DOHH2 (cell line): ENCODE results near the gene NLRP7.
A peak's percentile ranks its signal among the peaks of the same experiment; 100 is the strongest.
"Not testable (repeated sequence)": the region's sequence is repeated elsewhere in the genome, so short reads cannot be mapped to it uniquely, and the experiment has no call there.

Experiments
- H3F3A ChIP-seq: fragments of 200-600 bp; sonication (generic), shearing (Covaris generic); 2 replicates; pipeline ENCODE4 v1.6.0; 2016; ENCODE audit warnings: antibody characterized with exemption, mild to moderate bottlenecking; ENCODE audit not compliant: control insufficient read depth, insufficient read depth
- H3K27ac ChIP-seq: fragments of 200-600 bp; sonication (generic); 2 replicates; pipeline ENCODE4 v1.5.1; 2014; ENCODE audit warnings: low read depth, mild to moderate bottlenecking, low read length, moderate library complexity
- H3K27me3 ChIP-seq: fragments of 200-600 bp; sonication (generic); 2 replicates; pipeline ENCODE4 v1.6.1; 2014; ENCODE audit warnings: mild to moderate bottlenecking, low read length, mixed read lengths; ENCODE audit not compliant: control insufficient read depth
- H3K36me3 ChIP-seq: fragments of 200-600 bp; sonication (generic); 2 replicates; pipeline ENCODE4 v1.6.1; 2014; ENCODE audit warnings: mild to moderate bottlenecking, low read length, moderate library complexity, mixed read lengths; ENCODE audit not compliant: control insufficient read depth
- H3K4me1 ChIP-seq: fragments of 200-600 bp; sonication (generic); 2 replicates; pipeline ENCODE4 v1.6.1; 2014; ENCODE audit warnings: mild to moderate bottlenecking, low read length, mixed read lengths; ENCODE audit not compliant: control insufficient read depth
- H3K4me2 ChIP-seq: fragments of 200-600 bp; sonication (generic); 2 replicates; pipeline ENCODE4 v1.6.0; 2014; ENCODE audit warnings: mild to moderate bottlenecking, low read length, moderate library complexity
- H3K4me3 ChIP-seq: fragments of 200-600 bp; sonication (generic); 2 replicates; pipeline ENCODE4 v1.5.1; 2014; ENCODE audit warnings: mild to moderate bottlenecking, low read length, mixed read lengths
- H3K79me2 ChIP-seq: fragments of 200-600 bp; sonication (generic); 2 replicates; pipeline ENCODE4 v1.6.1; 2014; ENCODE audit warnings: mild to moderate bottlenecking, low read length, mixed read lengths; ENCODE audit not compliant: control insufficient read depth
- H3K9me2 ChIP-seq: fragments of 200-600 bp; sonication (generic); replicated peaks from 2 replicates; pipeline ENCODE4 v1.6.1; 2014; ENCODE audit warnings: mild to moderate bottlenecking, low read length, mixed read lengths; ENCODE audit not compliant: control insufficient read depth
- H3K9me3 ChIP-seq: fragments of 200-600 bp; sonication (generic); 2 replicates; pipeline ENCODE4 v1.6.1; 2014; ENCODE audit warnings: antibody characterized with exemption, low read length, mixed read lengths; ENCODE audit not compliant: control insufficient read depth, insufficient read depth
- H4K20me1 ChIP-seq: fragments of 200-600 bp; sonication (generic); 2 replicates; pipeline ENCODE4 v1.6.0; 2014; ENCODE audit warnings: low read depth, mild to moderate bottlenecking, antibody characterized with exemption, low read length, moderate library complexity; ENCODE audit not compliant: control insufficient read depth, insufficient read depth
- EZH2phosphoT487 ChIP-seq: fragments of 200-600 bp; sonication (generic); IDR thresholded peaks from 2 replicates; pipeline ENCODE4 v1.6.1; 2017; ENCODE audit warnings: borderline replicate concordance, mild to moderate bottlenecking, antibody characterized with exemption, low read length, moderate library complexity, mixed read lengths
- TF ChIP-seq, protein P1 (sequence below): fragments of 200-600 bp; sonication (generic); IDR thresholded peaks from one replicate; pipeline ENCODE4 v1.5.1; 2014; ENCODE audit warnings: antibody characterized with exemption, mild to moderate bottlenecking, low read depth, low read length; ENCODE audit not compliant: poor library complexity, severe bottlenecking

NLRP7 gene

DNA sequence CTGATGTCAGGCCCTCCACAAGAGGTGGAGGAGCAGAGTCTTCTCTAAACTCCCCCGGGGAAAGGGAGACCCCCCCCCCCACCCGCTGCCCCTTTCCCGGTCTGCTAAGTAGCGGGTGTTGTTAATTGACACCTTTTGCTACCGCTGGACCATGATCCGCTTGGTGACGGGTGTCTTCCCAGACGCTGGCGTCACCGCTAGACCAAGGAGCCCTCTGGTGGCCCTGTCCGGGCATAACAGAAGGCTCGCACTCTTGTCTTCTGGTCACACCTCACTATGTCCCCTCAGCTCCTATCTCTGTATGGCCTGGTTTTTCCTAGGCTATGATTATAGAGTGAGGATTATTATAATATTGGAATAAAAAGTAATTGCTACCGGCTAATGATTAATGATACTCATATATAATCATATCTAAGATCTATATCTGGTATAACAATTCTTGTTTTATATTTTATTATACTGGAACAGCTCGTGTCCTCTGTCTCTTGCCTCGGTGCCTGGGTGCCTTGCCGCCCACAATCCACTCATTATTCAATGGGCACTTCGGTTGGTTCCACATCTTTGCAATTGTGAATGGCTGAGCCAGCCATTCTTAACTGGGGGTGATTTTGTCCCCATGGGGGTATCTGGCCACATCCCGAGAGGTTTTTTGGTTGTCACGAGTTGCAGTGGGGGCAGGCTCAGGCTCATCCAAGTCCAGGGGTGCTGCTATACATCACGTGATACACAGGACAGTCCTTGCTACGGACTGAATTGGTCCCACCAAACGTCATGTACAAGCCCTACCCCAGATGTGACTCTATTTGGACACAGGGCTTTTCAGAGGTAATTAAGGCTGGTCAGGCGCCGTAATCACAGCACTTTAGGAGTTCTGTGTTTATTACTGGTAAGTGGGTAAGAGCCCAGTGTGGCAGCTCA, 27.4 kb downstream of the NLRP7 start:
- H3K4me2 ChIP-seq, H3F3A ChIP-seq, H3K36me3 ChIP-seq, H4K20me1 ChIP-seq, H3K4me3 ChIP-seq, H3K27me3 ChIP-seq, H3K9me3 ChIP-seq, H3K27ac ChIP-seq, H3K4me1 ChIP-seq, H3K79me2 ChIP-seq, H3K9me2 ChIP-seq: not testable (repeated sequence)
- TF ChIP-seq, protein P1, sequence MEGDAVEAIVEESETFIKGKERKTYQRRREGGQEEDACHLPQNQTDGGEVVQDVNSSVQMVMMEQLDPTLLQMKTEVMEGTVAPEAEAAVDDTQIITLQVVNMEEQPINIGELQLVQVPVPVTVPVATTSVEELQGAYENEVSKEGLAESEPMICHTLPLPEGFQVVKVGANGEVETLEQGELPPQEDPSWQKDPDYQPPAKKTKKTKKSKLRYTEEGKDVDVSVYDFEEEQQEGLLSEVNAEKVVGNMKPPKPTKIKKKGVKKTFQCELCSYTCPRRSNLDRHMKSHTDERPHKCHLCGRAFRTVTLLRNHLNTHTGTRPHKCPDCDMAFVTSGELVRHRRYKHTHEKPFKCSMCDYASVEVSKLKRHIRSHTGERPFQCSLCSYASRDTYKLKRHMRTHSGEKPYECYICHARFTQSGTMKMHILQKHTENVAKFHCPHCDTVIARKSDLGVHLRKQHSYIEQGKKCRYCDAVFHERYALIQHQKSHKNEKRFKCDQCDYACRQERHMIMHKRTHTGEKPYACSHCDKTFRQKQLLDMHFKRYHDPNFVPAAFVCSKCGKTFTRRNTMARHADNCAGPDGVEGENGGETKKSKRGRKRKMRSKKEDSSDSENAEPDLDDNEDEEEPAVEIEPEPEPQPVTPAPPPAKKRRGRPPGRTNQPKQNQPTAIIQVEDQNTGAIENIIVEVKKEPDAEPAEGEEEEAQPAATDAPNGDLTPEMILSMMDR: peak; percentile 21

DNA sequence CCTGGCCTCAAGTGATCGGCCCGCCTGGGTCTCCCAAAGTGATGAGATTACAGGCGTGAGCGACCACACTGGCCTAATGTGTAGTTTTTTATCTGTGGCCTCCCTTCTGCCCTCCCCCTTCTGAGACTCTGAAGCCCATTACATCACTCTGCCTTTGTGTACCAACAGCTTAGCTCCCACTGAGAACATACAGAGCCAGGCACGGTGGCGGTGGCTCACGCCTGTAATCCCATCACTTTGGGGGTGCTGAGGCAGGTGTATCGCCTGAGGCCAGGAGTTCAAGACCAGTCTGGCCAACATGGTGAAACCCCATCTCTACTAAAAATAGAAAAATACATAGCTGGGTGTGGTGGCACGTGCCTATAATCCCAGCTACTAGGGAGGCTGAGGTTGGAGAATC, 28.8 kb downstream of the NLRP7 start:
- no peaks in the 10 kb centered on the region for H3F3A ChIP-seq
- H3K4me1 ChIP-seq: no peaks in the 10 kb centered on the region
- H3K27me3 ChIP-seq: no peaks in the 10 kb centered on the region
- no peaks in the 10 kb centered on the region for H3K79me2 ChIP-seq
- no peaks in the 10 kb centered on the region for H4K20me1 ChIP-seq
- no peaks in the 10 kb centered on the region for H3K9me2 ChIP-seq
- no peak overlapping the region for H3K4me2 ChIP-seq
- H3K27ac ChIP-seq: no peak overlapping the region
- H3K9me3 ChIP-seq: no peaks in the 10 kb centered on the region
- H3K36me3 ChIP-seq: no peaks in the 10 kb centered on the region
- TF ChIP-seq, protein P1: no peak
- no peak for TF ChIP-seq EZH2phosphoT487
- H3K4me3 ChIP-seq: no peak overlapping the region

DNA sequence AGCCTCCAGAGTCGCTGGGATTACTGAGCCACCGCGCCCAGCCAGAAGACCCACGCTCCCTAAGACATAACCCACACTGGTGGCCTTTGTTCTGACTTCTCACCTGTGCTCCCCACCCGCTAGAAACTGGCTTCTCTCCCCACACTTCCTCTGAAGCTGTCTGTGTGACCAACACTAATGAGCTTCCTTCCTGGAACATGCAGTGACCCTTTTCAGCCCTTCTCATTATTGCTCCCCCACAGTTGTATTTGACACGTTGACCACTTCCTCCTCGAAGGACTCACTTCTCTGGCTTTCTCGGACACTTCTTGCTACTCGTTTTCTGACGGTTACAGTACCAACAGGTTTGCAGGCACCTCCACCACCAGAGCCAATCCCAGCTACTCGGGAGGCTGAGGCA, 30.5 kb downstream of the NLRP7 start:
- Histone ChIP-seq H3K9me2 (no peaks in the 10 kb centered on the region), H4K20me1 (no peaks in the 10 kb centered on the region), H3K4me1 (no peaks in the 10 kb centered on the region), H3F3A (no peaks in the 10 kb centered on the region), H3K36me3 (no peaks in the 10 kb centered on the region), H3K4me2 (no peak overlapping the region), H3K27ac (no peak overlapping the region), H3K4me3 (no peak overlapping the region), H3K79me2 (no peaks in the 10 kb centered on the region), H3K9me3 (no peaks in the 10 kb centered on the region), H3K27me3 (no peaks in the 10 kb centered on the region)
- TF ChIP-seq, protein P1: no peak
- TF ChIP-seq EZH2phosphoT487: no peak

GRCh38 chr19:54907899-54908298, 39.4 kb downstream of the NLRP7 start:
- H3K27ac ChIP-seq, H3K9me2 ChIP-seq, H3K4me3 ChIP-seq, H3K9me3 ChIP-seq, H3K36me3 ChIP-seq, H3F3A ChIP-seq, H3K4me1 ChIP-seq, H3K79me2 ChIP-seq, H3K4me2 ChIP-seq, H4K20me1 ChIP-seq: not testable (repeated sequence)
- peaks cover 14% of the 10 kb centered on the region; the same call in 1 of the 2 replicates for H3K27me3 ChIP-seq
